CD4-positive, alpha-beta T cell (primary cell): ENCODE data around the gene PTPRN2. TPM values are rescaled to one million over a fixed set of nuclear protein-coding genes. Genes with fewer than 3 reads are reported as not detected.

Source experiments
- ATAC-seq: fragments of 200-7000 bp; cut with Tn5 transposase; one replicate; pipeline ENCODE4 v1.10.0; 2022; ENCODE audit warnings: mild to moderate bottlenecking; ENCODE audit not compliant: poor library complexity
- CTCF ChIA-PET: fragments of 350-600 bp; sonication (Branson Sonifier 250); formaldehyde crosslinking; loops from one replicate; lab custom pipeline; 2021; ENCODE audit warnings: antibody characterized with exemption, inconsistent platforms; lab: Charles Lee
- POLR2A ChIA-PET: fragments of 350-600 bp; sonication (Branson Sonifier 250); formaldehyde crosslinking; loops from one replicate; lab custom pipeline; 2021; ENCODE audit warnings: antibody characterized with exemption, inconsistent platforms; lab: Charles Lee
- DNase-seq, 14 experiments: peaks; one replicate each; pipeline ENCODE4 v3.0.0-alpha.2; 2013 to 2020; ENCODE audit warnings: mixed read lengths in 2 of 14
- H3K27ac ChIP-seq, 2 donors: one replicate each; pipeline versions ENCODE4 v1.5.1 to v1.7.0; 2013; ENCODE audit warnings: low read length in 2 of 2, low read depth in 1 of 2, mild to moderate bottlenecking in 1 of 2
- H3K27me3 ChIP-seq, 2 experiments: 1 replicate in 1 of 2; 2 replicates in 1 of 2; pipeline versions ENCODE4 v1.6.1 to v1.7.0; 2013; ENCODE audit warnings: low read length in 2 of 2, control low read depth in 1 of 2, mild to moderate bottlenecking in 1 of 2, moderate library complexity in 1 of 2; ENCODE audit not compliant: insufficient read depth in 2 of 2, control insufficient read depth in 1 of 2
- H3K36me3 ChIP-seq: one replicate; pipeline ENCODE4 v1.6.1; 2013; ENCODE audit warnings: low read length, control low read depth; ENCODE audit not compliant: insufficient read depth
- H3K4me1 ChIP-seq: one replicate; pipeline ENCODE4 v1.6.1; 2013; ENCODE audit warnings: low read length, control low read depth; ENCODE audit not compliant: insufficient read depth
- H3K4me3 ChIP-seq: one replicate; pipeline ENCODE4 v1.5.1; 2013; ENCODE audit warnings: mild to moderate bottlenecking, low read length, moderate library complexity
- H3K9me3 ChIP-seq, 2 experiments: 1 replicate in 1 of 2; 2 replicates in 1 of 2; pipeline versions ENCODE4 v1.6.1 to v1.7.0; 2013; ENCODE audit warnings: low read length in 2 of 2, mild to moderate bottlenecking in 2 of 2, control low read depth in 1 of 2, moderate library complexity in 1 of 2; ENCODE audit not compliant: control insufficient read depth in 1 of 2, insufficient read depth in 1 of 2
- H3K27ac Mint-ChIP-seq: one replicate; pipeline ENCODE4 v1.8.0; 2020; ENCODE audit warnings: mixed read lengths
- H3K27me3 Mint-ChIP-seq: one replicate; pipeline ENCODE4 v1.8.0; 2021; ENCODE audit warnings: mixed read lengths
- H3K36me3 Mint-ChIP-seq: one replicate; pipeline ENCODE4 v1.8.0; 2021; ENCODE audit warnings: low read depth, mixed read lengths
- H3K4me1 Mint-ChIP-seq: one replicate; pipeline ENCODE4 v1.8.0; 2021; ENCODE audit warnings: low read depth, mixed read lengths
- H3K4me3 Mint-ChIP-seq: one replicate; pipeline ENCODE4 v1.8.0; 2020; ENCODE audit warnings: mild to moderate bottlenecking, mixed read lengths
- H3K9me3 Mint-ChIP-seq: one replicate; pipeline ENCODE4 v1.8.0; 2020; ENCODE audit warnings: mixed read lengths
- intact Hi-C, 2 experiments: fragments of 100-400 bp; cut with DNase I in 1 of 2; cut with micrococcal nuclease in 1 of 2; formaldehyde crosslinking; loops; one replicate each; pipeline versions ENCODE4 v1.15.1 to v1.9.0; 2023 to 2025; cut with DNase I, micrococcal nuclease
- total RNA-seq, 174 experiments: library from RNA in 2 of 174; stranded (reverse) in 2 of 174; gene quantifications; one replicate each; pipeline ENCODE4 v1.2.3 and lab custom pipeline; 2021 to 2026
- TF ChIP-seq, protein P1 (sequence below): fragments of 200-600 bp; IDR thresholded peaks from one replicate; pipeline ENCODE4 v1.8.0; 2022; ENCODE audit warnings: antibody characterized with exemption, mild to moderate bottlenecking

Gene PTPRN2
- total RNA-seq, 2 experiments from 2014 or later = 0.34 to 0.44 TPM

DNA sequence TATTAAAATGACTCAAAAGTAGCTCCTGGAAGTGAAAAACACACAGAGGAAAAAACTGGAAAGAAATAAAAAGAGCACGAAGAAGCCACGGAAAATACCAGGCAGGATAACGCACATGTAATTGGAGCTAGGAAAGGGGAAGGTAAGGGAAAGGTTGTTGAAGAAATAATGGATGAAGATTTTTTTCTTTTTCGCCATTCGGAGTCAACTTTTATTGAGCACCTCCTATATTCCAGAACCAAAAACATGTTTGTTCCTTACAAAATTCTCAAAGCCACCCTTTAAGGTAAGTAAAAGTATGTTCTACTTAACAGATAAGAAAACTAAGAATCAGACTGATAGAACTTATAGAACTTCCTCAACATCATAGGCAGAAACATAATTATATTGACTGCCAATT, 32.8 kb upstream of the PTPRN2 start:
- H3K9me3 ChIP-seq = no peaks in the 10 kb centered on the region
- H3K36me3 ChIP-seq = no peaks in the 10 kb centered on the region
- no peak overlapping the region for H3K4me3 ChIP-seq
- ChIA-PET CTCF (no interaction called here), POLR2A (no interaction called here)
- DNase-seq = no peak
- no peaks in the 10 kb centered on the region for H3K27me3 Mint-ChIP-seq
- no peak overlapping the region for H3K27ac ChIP-seq
- H3K27ac Mint-ChIP-seq = no peak overlapping the region
- no peaks in the 10 kb centered on the region for H3K4me1 ChIP-seq
- TF ChIP-seq, protein P1, sequence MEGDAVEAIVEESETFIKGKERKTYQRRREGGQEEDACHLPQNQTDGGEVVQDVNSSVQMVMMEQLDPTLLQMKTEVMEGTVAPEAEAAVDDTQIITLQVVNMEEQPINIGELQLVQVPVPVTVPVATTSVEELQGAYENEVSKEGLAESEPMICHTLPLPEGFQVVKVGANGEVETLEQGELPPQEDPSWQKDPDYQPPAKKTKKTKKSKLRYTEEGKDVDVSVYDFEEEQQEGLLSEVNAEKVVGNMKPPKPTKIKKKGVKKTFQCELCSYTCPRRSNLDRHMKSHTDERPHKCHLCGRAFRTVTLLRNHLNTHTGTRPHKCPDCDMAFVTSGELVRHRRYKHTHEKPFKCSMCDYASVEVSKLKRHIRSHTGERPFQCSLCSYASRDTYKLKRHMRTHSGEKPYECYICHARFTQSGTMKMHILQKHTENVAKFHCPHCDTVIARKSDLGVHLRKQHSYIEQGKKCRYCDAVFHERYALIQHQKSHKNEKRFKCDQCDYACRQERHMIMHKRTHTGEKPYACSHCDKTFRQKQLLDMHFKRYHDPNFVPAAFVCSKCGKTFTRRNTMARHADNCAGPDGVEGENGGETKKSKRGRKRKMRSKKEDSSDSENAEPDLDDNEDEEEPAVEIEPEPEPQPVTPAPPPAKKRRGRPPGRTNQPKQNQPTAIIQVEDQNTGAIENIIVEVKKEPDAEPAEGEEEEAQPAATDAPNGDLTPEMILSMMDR = no peak
- no peaks in the 10 kb centered on the region for H3K9me3 Mint-ChIP-seq
- H3K27me3 ChIP-seq = no peaks in the 10 kb centered on the region
- intact Hi-C loops = no loop called here
- no peaks in the 10 kb centered on the region for H3K4me1 Mint-ChIP-seq
- no peak overlapping the region for H3K4me3 Mint-ChIP-seq
- no peak for ATAC-seq
- no peaks in the 10 kb centered on the region for H3K36me3 Mint-ChIP-seq

GRCh38 chr7:158618745-158619140, 31.1 kb upstream of the PTPRN2 start:
- DNase-seq = no peak
- H3K36me3 Mint-ChIP-seq = no peaks in the 10 kb centered on the region
- Histone ChIP-seq H3K4me1 (no peaks in the 10 kb centered on the region), H3K36me3 (no peaks in the 10 kb centered on the region), H3K27me3 (no peaks in the 10 kb centered on the region), H3K27ac (no peak overlapping the region), H3K9me3 (no peaks in the 10 kb centered on the region), H3K4me3 (no peak overlapping the region)
- no peak for ATAC-seq
- CTCF ChIA-PET = interaction anchor here (1.5 kb wide), 1 partner anchor 10 kb away, joined by 5 read pairs; no protein-coding TSS in a partner anchor
- H3K27ac Mint-ChIP-seq = no peak overlapping the region
- intact Hi-C loops = no loop called here
- no peaks in the 10 kb centered on the region for H3K9me3 Mint-ChIP-seq
- TF ChIP-seq, protein P1 = no peak
- no peaks in the 10 kb centered on the region for H3K27me3 Mint-ChIP-seq
- H3K4me1 Mint-ChIP-seq = no peaks in the 10 kb centered on the region
- POLR2A ChIA-PET = no interaction called here
- no peak overlapping the region for H3K4me3 Mint-ChIP-seq

- no peaks in the 10 kb centered on the region for H3K9me3 ChIP-seq
- Mint-ChIP-seq H3K4me1 (no peaks in the 10 kb centered on the region), H3K9me3 (no peaks in the 10 kb centered on the region), H3K27me3 (no peaks in the 10 kb centered on the region), H3K27ac (no peak overlapping the region), H3K4me3 (no peak overlapping the region), H3K36me3 (no peaks in the 10 kb centered on the region)
- H3K4me3 ChIP-seq = no peak overlapping the region
- no peaks in the 10 kb centered on the region for H3K27me3 ChIP-seq
- H3K27ac ChIP-seq = no peak overlapping the region
- intact Hi-C loops = no loop called here
- ATAC-seq (no peak), DNase-seq (no peak)
- POLR2A ChIA-PET = no interaction called here
- no peaks in the 10 kb centered on the region for H3K36me3 ChIP-seq
- CTCF ChIA-PET = no interaction called here
- TF ChIP-seq, protein P1 = no peak
- H3K4me1 ChIP-seq = no peaks in the 10 kb centered on the region
Observed at GRCh38 chr7:158617737-158618128, 30.1 kb upstream of the PTPRN2 start.
